K562 treated with DMSO at 1 percent for 4 hours (cell line): ENCODE results near the gene AIFM3. TPM values are rescaled to one million over a fixed set of nuclear protein-coding genes. Genes with fewer than 3 reads are reported as not detected.

Experiments
- total RNA-seq: library from RNA; unstranded; fragments of 300-600 nt; gene quantifications from 2 replicates; pipeline ENCODE4 v1.2.3, GENCODE V29; 2022; ENCODE audit not compliant: insufficient read depth

The AIFM3 gene, protein sequence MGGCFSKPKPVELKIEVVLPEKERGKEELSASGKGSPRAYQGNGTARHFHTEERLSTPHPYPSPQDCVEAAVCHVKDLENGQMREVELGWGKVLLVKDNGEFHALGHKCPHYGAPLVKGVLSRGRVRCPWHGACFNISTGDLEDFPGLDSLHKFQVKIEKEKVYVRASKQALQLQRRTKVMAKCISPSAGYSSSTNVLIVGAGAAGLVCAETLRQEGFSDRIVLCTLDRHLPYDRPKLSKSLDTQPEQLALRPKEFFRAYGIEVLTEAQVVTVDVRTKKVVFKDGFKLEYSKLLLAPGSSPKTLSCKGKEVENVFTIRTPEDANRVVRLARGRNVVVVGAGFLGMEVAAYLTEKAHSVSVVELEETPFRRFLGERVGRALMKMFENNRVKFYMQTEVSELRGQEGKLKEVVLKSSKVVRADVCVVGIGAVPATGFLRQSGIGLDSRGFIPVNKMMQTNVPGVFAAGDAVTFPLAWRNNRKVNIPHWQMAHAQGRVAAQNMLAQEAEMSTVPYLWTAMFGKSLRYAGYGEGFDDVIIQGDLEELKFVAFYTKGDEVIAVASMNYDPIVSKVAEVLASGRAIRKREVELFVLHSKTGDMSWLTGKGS
- not detected in 2 replicates for total RNA-seq

DNA sequence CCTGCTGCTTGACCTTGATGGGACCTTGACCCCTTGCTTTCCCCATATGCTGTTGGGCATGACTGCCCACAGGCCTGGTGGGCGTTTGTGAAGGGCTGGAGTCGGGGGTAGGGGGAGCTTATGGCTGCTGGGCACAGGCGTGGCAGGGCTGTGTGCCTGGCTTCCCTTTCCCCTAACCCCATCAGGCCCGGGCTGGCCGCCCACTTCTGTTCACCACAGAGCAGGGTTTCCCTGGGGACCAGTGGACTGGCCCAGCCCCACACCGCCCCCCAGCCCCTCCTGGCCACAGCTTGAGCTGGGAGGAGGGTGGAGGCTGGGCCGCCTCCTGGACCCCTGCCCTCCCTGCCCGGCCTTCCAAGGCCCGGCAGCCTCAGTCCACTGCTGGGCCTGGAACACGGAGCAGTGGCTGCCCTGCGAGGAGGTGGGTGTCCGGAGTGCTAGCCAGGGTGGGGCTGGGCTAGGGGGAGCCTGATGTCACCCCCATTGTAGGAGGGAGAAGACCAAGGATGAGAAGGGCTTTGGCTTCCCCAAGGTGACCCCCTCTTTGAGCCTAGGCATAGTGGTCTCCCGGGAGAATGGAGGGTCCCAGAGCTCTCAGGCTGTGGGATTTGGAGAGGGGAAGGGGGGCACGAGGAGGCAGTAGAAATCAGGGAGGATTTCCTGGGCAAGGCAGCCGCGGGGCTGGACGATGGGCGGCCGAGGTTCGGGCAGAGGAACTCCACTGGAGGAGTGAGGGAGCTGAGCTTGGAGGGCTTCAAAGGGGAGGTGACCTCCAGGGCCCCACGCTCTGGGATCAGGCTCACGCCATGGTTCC, at the start of gene AIFM3:
TSS of gene AIFM3 (plus strand) at position 373 of the 814 bp plus-strand sequence. CDS start 690 bp downstream, outside the sequence.

DNA sequence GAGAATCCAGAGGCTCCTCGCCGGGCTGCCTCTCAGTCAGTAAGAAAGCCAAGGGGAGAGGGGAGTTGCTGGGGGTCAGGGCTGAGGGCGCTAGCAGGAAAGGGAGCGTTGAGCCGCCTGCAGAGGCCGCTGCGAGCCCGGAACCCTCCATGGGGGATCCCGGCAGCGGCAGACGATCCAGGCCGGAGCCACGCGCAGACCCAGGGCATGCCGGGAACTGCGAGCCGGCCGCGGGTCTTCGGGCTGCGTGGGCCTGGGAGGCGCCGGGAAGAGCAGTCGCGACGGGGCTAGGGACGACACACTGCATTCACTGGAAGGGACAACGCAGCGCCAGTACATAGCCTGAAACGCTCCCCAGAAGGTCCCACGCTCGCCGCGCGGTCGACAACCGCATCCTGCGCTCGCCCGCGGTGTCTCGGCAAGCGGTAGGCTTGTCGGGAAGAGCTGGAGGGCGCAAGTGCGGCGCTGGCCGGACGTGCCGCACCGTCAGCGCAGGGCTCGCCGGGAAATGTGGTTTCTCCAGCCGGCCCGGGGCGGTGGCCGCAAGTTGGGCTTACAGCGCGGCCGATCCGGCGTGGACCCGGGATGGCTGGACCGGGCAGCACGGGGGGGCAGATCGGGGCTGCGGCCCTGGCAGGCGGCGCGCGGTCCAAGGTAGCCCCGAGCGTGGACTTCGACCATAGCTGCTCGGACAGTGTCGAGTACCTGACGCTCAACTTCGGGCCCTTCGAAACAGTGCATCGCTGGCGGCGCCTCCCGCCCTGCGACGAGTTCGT, 14.9 kb downstream of the AIFM3 start, which contains the start of gene LZTR1:
TSS of gene LZTR1 (plus strand) at position 511 of the 776 bp plus-strand sequence. CDS start at position 586, 75 bp downstream.

DNA sequence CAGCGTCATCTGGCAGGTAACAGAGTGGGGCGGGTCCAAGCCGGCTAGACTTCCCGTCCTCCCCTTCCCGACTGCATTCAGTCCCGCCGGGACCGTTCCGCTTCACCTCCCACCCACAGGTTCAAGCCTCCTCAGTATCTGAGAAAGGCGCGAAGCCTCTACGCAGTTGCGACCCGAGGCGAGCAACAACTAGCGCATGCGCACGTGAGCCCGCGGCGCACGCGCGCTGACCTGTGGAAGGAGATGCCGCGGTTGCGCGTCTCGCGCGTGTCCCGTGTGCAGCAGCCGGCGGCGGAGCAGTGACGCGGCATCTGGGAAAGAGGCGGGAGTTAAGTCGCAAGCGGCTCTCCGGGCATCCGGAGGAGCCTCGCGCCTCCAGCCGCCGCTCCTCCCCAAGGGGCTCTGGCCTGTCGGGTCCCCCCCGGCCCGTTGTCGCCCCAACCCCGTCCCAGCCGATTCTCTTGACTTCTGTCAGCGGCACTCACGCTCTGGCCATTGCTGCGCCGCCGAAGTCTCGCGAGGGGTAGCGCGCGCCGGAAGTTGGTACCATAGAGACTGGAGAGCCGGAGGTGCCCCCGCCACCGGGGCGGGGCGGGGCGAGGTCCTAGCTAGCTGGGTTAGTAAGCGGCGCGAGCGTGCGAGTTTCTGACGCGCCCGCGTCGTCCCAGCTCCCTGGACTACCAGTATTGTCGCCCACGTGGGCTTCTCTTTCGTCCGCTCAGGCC, 34.7 kb downstream of the AIFM3 start, which contains the start of gene THAP7:
TSS of gene THAP7 (minus strand) at position 518 of the 725 bp plus-strand sequence. CDS start at position 311, 207 bp downstream.

DNA sequence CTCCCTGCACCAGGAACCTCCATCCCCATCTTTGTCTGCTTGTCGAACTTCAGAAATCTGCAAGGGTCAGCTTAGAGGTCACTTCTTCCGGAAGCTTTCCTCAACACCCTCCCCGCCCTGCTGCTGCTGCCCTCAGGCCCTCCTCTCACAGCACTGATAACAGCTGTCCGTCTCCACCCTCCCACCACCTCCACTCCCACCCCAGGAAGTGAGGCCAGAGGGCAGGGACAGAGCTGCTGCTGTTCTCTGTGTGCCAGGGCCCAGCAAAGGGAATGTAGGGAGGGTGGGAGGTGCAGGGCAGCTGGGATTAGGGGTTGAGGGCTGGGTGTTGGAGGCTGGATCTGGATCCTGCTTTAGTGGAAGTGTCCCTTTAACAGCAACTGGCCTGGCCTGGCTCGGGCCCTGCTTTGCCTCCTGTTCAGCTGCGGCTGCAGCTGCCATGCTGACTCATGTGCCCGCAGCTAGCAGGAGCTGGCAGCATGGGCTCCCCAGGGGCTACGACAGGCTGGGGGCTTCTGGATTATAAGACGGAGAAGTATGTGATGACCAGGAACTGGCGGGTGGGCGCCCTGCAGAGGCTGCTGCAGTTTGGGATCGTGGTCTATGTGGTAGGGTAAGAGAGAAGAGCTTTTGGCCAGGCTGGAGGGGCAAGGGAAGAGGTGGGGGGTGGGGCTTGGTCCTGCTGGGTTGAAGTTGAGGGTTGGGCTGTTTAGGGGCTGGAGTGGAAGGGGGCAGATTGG, 47.8 kb downstream of the AIFM3 start, which contains the start of gene P2RX6:
TSS of gene P2RX6 (plus strand) at position 440 of the 740 bp plus-strand sequence. CDS start at position 450, 10 bp downstream.

Other genes starting within 250 kb of the AIFM3 start
- gene SERPIND1, start 193.1 kb upstream of the AIFM3 start, total RNA-seq, result not detected in 2 replicates
- gene PI4KA, start 108.4 kb upstream of the AIFM3 start, total RNA-seq, result 162 and 219 TPM in 2 replicates
- gene SNAP29, start 108.2 kb upstream of the AIFM3 start, total RNA-seq, result 77.8 and 78.9 TPM in 2 replicates
- gene CRKL, start 49.8 kb upstream of the AIFM3 start, total RNA-seq, result 139 and 163 TPM in 2 replicates
- gene LZTR1, start 15.0 kb downstream of the AIFM3 start, total RNA-seq, result 40.5 and 44.9 TPM in 2 replicates
- 98.7 and 130 TPM in 2 replicates for gene THAP7, start 34.9 kb downstream of the AIFM3 start, total RNA-seq
- gene P2RX6, start 47.9 kb downstream of the AIFM3 start, total RNA-seq, result 1.8 and 2.2 TPM in 2 replicates
- gene SLC7A4, start 65.3 kb downstream of the AIFM3 start, total RNA-seq, result not detected in 2 replicates
- not detected in 2 replicates for gene LRRC74B, start 78.7 kb downstream of the AIFM3 start, total RNA-seq